GM23248 (cell line): ENCODE measurements around the gene ABLIM1.

Experiments used
- EZH2 ChIP-seq: fragments of 200-600 bp; sonication (generic); IDR thresholded peaks from 2 replicates; pipeline ENCODE4 v1.6.1; 2018; ENCODE audit warnings: antibody characterized with exemption, mild to moderate bottlenecking; ENCODE audit not compliant: insufficient read depth, poor library complexity, severe bottlenecking
- EZH2phosphoT487 ChIP-seq: fragments of 200-600 bp; sonication (generic); IDR thresholded peaks from 2 replicates; pipeline ENCODE4 v1.6.1; 2018; ENCODE audit warnings: antibody characterized with exemption, moderate library complexity, mild to moderate bottlenecking, low read depth; ENCODE audit not compliant: insufficient read depth

GRCh38 chr10:114652402-114653368 lies 5.4 kb downstream of the ABLIM1 start:
- TF ChIP-seq EZH2phosphoT487 (no peak), EZH2 (no peak)
